Smooth muscle cell (in vitro differentiated cells): ENCODE measurements around the gene LPAR5. TPM values are rescaled to one million over a fixed set of nuclear protein-coding genes. Genes with fewer than 3 reads are reported as not detected.

Source experiments
- DNase-seq: peaks from one replicate; lab custom pipeline; 2025; ENCODE audit not compliant: unreplicated experiment; lab: John Stamatoyannopoulos, UW
- H2AFZ ChIP-seq: fragments of 200-600 bp; sonication (generic); 2 replicates; pipeline ENCODE4 v1.6.0; 2016; ENCODE audit warnings: antibody characterized with exemption, low read depth, mild to moderate bottlenecking
- H3F3A ChIP-seq: fragments of 200-600 bp; sonication (generic); 2 replicates; pipeline ENCODE4 v1.6.0; 2017; ENCODE audit warnings: antibody characterized with exemption, low read depth
- H3K27ac ChIP-seq: fragments of 200-600 bp; sonication (generic); 2 replicates; pipeline ENCODE4 v1.5.1; 2016; ENCODE audit warnings: low read depth, mild to moderate bottlenecking
- H3K27me3 ChIP-seq: fragments of 200-600 bp; sonication (generic); 2 replicates; pipeline ENCODE4 v1.6.1; 2016; ENCODE audit warnings: low read depth, mild to moderate bottlenecking
- H3K36me3 ChIP-seq: fragments of 200-600 bp; sonication (generic); 2 replicates; pipeline ENCODE4 v1.5.1; 2016; ENCODE audit warnings: low read depth
- H3K4me1 ChIP-seq: fragments of 200-600 bp; sonication (generic); 2 replicates; pipeline ENCODE4 v1.5.1; 2016; ENCODE audit warnings: low read depth
- H3K4me2 ChIP-seq: fragments of 200-600 bp; sonication (generic); 2 replicates; pipeline ENCODE4 v1.6.0; 2016; ENCODE audit warnings: mild to moderate bottlenecking
- H3K4me3 ChIP-seq: fragments of 200-600 bp; sonication (generic); 2 replicates; pipeline ENCODE4 v1.5.1; 2016; ENCODE audit warnings: mild to moderate bottlenecking
- H3K79me2 ChIP-seq: fragments of 200-600 bp; sonication (generic); 2 replicates; pipeline ENCODE4 v1.6.0; 2016; ENCODE audit warnings: low read depth, mild to moderate bottlenecking
- H3K9ac ChIP-seq: fragments of 200-600 bp; sonication (generic); 2 replicates; pipeline ENCODE4 v1.6.0; 2016; ENCODE audit warnings: low read depth
- H3K9me3 ChIP-seq: fragments of 200-600 bp; sonication (generic); replicated peaks from 2 replicates; pipeline ENCODE4 v1.5.1; 2016; ENCODE audit warnings: low read depth
- H4K20me1 ChIP-seq: fragments of 200-600 bp; sonication (generic); 2 replicates; pipeline ENCODE4 v1.6.0; 2016; ENCODE audit warnings: low read depth
- WGBS: methylation state at CpG from one replicate; pipeline ENCODE4 v1.1.7; 2016; ENCODE audit warnings: low lambda C conversion rate; 5-methylcytosine and 5-hydroxymethylcytosine counted together
- polyA plus RNA-seq: library from polyadenylated mRNA; unstranded; fragments of >200 nt; fragmentation: Nextera tagmentation; extraction: Ambion mirVana; gene quantifications from 2 replicates; pipeline ENCODE4 v1.2.1, GENCODE V29; 2016
- total RNA-seq: library from RNA; depleted of rRNA; stranded (reverse); fragments of >200 nt; gene quantifications from 2 replicates; pipeline ENCODE4 v1.2.3, GENCODE V29; 2014
- TF ChIP-seq, protein P1 (sequence below): fragments of 200-600 bp; sonication (generic); IDR thresholded peaks from 2 replicates; pipeline ENCODE4 v1.5.1; 2017; ENCODE audit warnings: borderline replicate concordance, mild to moderate bottlenecking, antibody characterized with exemption; ENCODE audit not compliant: insufficient read depth, poor library complexity, severe bottlenecking

Gene LPAR5
- total and polyA plus RNA-seq, 2 experiments from 2014 or later: 1.8 to 2.0 TPM

DNA sequence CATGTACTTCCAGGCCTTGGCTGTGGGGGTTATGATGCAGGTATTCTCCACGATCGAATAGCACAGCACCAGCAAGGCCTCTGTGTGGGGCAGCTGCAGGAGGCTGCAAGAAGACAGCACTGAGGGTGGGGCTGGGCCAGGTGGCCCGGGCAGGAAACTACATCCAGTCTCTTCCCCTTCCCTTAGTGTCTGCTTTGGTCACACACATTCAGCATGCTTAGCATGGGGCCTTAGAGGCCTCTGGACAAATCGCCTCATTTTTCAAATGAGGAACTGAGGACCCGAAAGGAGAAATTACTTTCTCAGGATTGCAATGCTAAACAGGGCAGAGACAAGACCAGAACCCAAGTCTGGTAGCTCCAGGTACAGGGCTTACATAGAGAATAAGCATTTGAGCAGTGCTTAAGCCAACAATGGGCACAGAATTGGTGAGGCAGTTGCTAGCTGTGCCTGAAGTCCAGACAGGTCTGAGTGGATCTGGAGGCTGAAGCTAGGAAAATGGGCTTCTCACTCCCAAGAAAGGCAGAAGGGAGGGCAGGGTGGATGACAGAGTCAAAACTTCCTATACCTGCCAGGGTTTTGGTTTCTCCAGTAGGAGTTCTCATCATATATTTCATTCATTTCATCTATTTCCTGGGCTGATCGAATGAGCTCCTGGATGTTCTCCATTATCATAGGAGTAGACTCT lies 8.0 kb upstream of the LPAR5 start:
- 97% methylated on average over 6 of the region's 6 CpGs for WGBS
- Histone ChIP-seq H2AFZ (no peak overlapping the region), H3K27ac (no peak overlapping the region), H4K20me1 (no peaks in the 10 kb centered on the region), H3K4me1 (no peaks in the 10 kb centered on the region), H3K4me3 (no peak overlapping the region), H3K9ac (no peak overlapping the region), H3K9me3 (no peaks in the 10 kb centered on the region), H3K79me2 (no peaks in the 10 kb centered on the region), H3K27me3 (no peaks in the 10 kb centered on the region), H3F3A (no peaks in the 10 kb centered on the region), H3K4me2 (no peak overlapping the region), H3K36me3 (no peaks in the 10 kb centered on the region)
- TF ChIP-seq, protein P1, sequence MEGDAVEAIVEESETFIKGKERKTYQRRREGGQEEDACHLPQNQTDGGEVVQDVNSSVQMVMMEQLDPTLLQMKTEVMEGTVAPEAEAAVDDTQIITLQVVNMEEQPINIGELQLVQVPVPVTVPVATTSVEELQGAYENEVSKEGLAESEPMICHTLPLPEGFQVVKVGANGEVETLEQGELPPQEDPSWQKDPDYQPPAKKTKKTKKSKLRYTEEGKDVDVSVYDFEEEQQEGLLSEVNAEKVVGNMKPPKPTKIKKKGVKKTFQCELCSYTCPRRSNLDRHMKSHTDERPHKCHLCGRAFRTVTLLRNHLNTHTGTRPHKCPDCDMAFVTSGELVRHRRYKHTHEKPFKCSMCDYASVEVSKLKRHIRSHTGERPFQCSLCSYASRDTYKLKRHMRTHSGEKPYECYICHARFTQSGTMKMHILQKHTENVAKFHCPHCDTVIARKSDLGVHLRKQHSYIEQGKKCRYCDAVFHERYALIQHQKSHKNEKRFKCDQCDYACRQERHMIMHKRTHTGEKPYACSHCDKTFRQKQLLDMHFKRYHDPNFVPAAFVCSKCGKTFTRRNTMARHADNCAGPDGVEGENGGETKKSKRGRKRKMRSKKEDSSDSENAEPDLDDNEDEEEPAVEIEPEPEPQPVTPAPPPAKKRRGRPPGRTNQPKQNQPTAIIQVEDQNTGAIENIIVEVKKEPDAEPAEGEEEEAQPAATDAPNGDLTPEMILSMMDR: no peak
- DNase-seq: no peak

DNA sequence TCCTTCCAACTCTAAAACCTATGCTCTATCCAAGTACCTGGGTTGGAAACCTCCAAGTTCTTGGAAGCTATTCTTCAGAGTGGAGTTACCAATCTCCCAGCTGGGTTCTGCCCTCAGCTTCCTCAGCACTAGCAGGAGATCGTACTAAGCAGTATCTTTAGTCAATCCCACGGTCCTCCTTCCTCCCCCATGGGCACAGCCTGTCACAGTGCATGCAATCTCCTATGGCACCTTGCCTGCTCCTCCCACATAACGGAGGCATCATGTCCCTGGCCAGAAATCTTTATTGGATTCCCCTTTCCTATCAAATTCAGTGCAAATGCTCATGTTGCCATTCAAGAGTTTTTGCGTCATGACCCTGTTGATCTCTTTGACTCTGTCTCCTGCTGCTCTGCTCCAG lies 5.4 kb upstream of the LPAR5 start:
- no peak overlapping the region for H3K9ac ChIP-seq
- H3F3A ChIP-seq: no peaks in the 10 kb centered on the region
- no peak overlapping the region for H2AFZ ChIP-seq
- H3K27me3 ChIP-seq: no peaks in the 10 kb centered on the region
- no peaks in the 10 kb centered on the region for H3K9me3 ChIP-seq
- no peak overlapping the region for H3K4me3 ChIP-seq
- TF ChIP-seq, protein P1: no peak
- WGBS: 75% methylated on average over 4 of the region's 4 CpGs
- no peaks in the 10 kb centered on the region for H3K4me1 ChIP-seq
- no peak overlapping the region for H3K4me2 ChIP-seq
- H3K36me3 ChIP-seq: no peaks in the 10 kb centered on the region
- H4K20me1 ChIP-seq: no peaks in the 10 kb centered on the region
- no peaks in the 10 kb centered on the region for H3K79me2 ChIP-seq
- DNase-seq: no peak
- H3K27ac ChIP-seq: no peak overlapping the region

DNA sequence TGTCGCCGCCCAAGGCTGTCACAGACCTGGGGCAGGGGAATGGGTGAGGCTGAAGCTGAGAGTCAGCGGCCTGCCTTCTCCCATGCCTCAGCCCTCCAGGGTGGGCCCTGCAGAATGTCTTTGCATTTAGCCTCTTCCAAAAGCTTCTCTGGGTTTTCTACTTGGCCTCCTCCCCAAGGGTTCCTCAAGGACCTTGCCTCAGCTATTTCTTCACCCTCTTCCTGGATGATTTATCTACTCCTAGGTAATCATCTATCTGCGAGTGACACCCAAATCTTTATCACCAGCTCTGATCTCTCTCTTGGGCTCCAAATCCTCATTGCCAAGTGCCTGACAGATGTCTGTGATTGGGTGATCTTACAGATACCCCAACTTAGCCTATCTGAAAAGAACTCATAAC lies 4.7 kb upstream of the LPAR5 start:
- Histone ChIP-seq H3K27me3 (no peaks in the 10 kb centered on the region), H3K9ac (no peak overlapping the region), H3K79me2 (no peaks in the 10 kb centered on the region), H3K4me2 (no peak overlapping the region), H3K36me3 (no peaks in the 10 kb centered on the region), H3K4me1 (peaks cover 4% of the 10 kb centered on the region), H3K27ac (no peak overlapping the region), H4K20me1 (no peaks in the 10 kb centered on the region), H2AFZ (no peak overlapping the region), H3F3A (no peaks in the 10 kb centered on the region), H3K9me3 (no peaks in the 10 kb centered on the region), H3K4me3 (no peak overlapping the region)
- DNase-seq: no peak
- 92% methylated on average over 4 of the region's 4 CpGs for WGBS
- TF ChIP-seq, protein P1: no peak

DNA sequence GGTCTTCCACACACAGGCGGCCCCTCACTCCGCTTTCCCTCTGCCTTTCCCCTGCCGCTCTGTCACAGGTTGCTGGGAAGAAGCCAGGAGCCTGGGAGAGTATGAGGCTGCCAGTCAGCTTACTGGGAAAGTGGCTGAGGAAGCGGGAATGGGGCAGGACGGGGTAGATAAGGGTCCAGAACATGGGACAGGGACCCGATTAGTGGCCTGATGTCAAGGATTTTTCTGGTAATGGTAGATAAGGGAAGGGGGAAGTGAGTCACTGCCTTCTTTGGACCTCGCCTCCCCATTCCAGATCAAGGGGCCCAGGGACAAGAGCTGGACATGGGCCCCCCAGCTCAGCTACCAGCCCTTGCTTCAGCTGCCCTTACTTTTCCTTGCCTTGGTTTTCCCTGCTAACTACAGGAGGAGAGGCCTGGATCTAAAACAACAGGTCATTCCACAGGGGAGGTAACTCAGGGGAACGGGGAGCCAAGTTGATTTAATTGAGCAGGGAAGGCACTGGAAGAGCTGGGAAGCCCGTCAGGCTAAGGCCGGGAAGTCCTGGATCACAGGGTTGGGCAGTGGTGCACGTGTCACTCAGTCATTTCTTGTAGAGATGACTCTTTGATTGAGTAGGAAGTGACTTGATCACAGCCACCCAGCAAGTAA lies 3.5 kb upstream of the LPAR5 start:
- Histone ChIP-seq H2AFZ (peak overlapping the region; percentile 8), H3F3A (no peaks in the 10 kb centered on the region), H3K4me2 (peak overlapping the region; percentile 31), H3K4me3 (no peak overlapping the region), H3K79me2 (no peaks in the 10 kb centered on the region), H3K9ac (no peak overlapping the region), H4K20me1 (no peaks in the 10 kb centered on the region), H3K27me3 (no peaks in the 10 kb centered on the region), H3K9me3 (no peaks in the 10 kb centered on the region), H3K36me3 (no peaks in the 10 kb centered on the region), H3K27ac (no peak overlapping the region), H3K4me1 (peaks cover 6% of the 10 kb centered on the region)
- TF ChIP-seq, protein P1: no peak
- no peak for DNase-seq
- WGBS: 70% methylated on average over 11 of the region's 11 CpGs
